PC-9 (cell line): ENCODE data around the gene RELB.

Experiments used
- EZH2 ChIP-seq: fragments of 200-600 bp; sonication (generic); IDR thresholded peaks from 2 replicates; pipeline ENCODE4 v1.8.0; 2017; ENCODE audit warnings: antibody characterized with exemption, low read depth
- TF ChIP-seq, protein P1 (sequence below): fragments of 200-600 bp; sonication (generic); conservative IDR thresholded peaks from 2 replicates; pipeline ENCODE4 v1.6.1; 2017; ENCODE audit warnings: mixed run types, antibody characterized with exemption, mild to moderate bottlenecking, moderate library complexity

DNA sequence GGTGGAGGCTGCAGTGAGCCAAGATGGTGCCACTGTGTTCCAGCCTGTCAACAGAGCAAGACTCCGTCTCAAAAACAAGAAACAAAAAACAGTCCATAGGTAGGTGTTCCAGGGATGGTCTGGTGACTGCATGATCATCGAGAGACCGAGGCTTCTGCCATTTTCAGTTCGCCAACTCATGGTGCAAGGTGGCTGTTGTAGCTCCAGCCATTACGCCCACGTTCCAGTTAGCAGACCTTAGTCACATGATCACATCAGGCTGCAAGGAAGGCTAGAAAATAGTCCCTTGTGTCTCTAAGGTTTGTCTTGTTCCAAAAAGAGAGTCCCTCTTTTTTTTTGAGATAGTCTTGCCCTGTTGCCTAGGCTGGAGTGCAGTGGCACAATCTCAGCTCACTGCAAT, 34.5 kb downstream of the RELB start:
- TF ChIP-seq, protein P1, sequence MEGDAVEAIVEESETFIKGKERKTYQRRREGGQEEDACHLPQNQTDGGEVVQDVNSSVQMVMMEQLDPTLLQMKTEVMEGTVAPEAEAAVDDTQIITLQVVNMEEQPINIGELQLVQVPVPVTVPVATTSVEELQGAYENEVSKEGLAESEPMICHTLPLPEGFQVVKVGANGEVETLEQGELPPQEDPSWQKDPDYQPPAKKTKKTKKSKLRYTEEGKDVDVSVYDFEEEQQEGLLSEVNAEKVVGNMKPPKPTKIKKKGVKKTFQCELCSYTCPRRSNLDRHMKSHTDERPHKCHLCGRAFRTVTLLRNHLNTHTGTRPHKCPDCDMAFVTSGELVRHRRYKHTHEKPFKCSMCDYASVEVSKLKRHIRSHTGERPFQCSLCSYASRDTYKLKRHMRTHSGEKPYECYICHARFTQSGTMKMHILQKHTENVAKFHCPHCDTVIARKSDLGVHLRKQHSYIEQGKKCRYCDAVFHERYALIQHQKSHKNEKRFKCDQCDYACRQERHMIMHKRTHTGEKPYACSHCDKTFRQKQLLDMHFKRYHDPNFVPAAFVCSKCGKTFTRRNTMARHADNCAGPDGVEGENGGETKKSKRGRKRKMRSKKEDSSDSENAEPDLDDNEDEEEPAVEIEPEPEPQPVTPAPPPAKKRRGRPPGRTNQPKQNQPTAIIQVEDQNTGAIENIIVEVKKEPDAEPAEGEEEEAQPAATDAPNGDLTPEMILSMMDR: no peak
- no peak for TF ChIP-seq EZH2
